Skeletal muscle satellite cell (primary cell): Measurements from ENCODE around the gene TMEM121.

Source experiments
- H3K27me3 ChIP-seq: 2 replicates; pipeline ENCODE4 v1.7.0; 2013; ENCODE audit warnings: low read length; ENCODE audit not compliant: control insufficient read depth, insufficient read depth
- H3K36me3 ChIP-seq: 2 replicates; pipeline ENCODE4 v1.7.0; 2013; ENCODE audit warnings: mild to moderate bottlenecking, control low read depth, low read length; ENCODE audit not compliant: insufficient read depth
- H3K4me1 ChIP-seq: 2 replicates; pipeline ENCODE4 v1.7.0; 2013; ENCODE audit warnings: low read length; ENCODE audit not compliant: control insufficient read depth, insufficient read depth
- H3K4me2 ChIP-seq: 2 replicates; pipeline ENCODE4 v1.7.0; 2013; ENCODE audit warnings: mild to moderate bottlenecking, low read length
- H3K4me3 ChIP-seq: 2 replicates; pipeline ENCODE4 v1.7.0; 2013; ENCODE audit warnings: low read length
- H3K9ac ChIP-seq: 2 replicates; pipeline ENCODE4 v1.7.0; 2013; ENCODE audit warnings: mild to moderate bottlenecking, low read depth, low read length, moderate library complexity
- H3K9me3 ChIP-seq: replicated peaks from 2 replicates; pipeline ENCODE4 v1.7.0; 2013; ENCODE audit warnings: mild to moderate bottlenecking, control low read depth, low read length

TMEM121 gene

GRCh38 chr14:105488781-105489541 is 37.4 kb upstream of the TMEM121 start:
- peaks cover 17% of the 10 kb centered on the region for H3K4me1 ChIP-seq
- H3K4me3 ChIP-seq = no peak overlapping the region
- no peak overlapping the region for H3K9ac ChIP-seq

GRCh38 chr14:105489542-105490266 is 36.7 kb upstream of the TMEM121 start:
- Histone ChIP-seq H3K36me3 (no peaks in the 10 kb centered on the region), H3K4me1 (peaks cover 12% of the 10 kb centered on the region), H3K9ac (peak overlapping the region; percentile 88), H3K9me3 (no peaks in the 10 kb centered on the region), H3K27me3 (no peaks in the 10 kb centered on the region), H3K4me3 (peak overlapping the region; percentile 76), H3K4me2 (peak overlapping the region; percentile 98)

More at GRCh38 chr14:105488781-105489541, 37.4 kb upstream of the TMEM121 start:
- H3K4me2 ChIP-seq = peak overlapping the region; percentile 98
- H3K27me3 ChIP-seq = no peaks in the 10 kb centered on the region
- no peaks in the 10 kb centered on the region for H3K36me3 ChIP-seq
- H3K9me3 ChIP-seq = no peaks in the 10 kb centered on the region

- peaks cover 12% of the 10 kb centered on the region for H3K4me1 ChIP-seq
- peak overlapping the region; percentile 98 for H3K4me2 ChIP-seq
- no peaks in the 10 kb centered on the region for H3K27me3 ChIP-seq
- H3K9me3 ChIP-seq = no peaks in the 10 kb centered on the region
- peak overlapping the region; percentile 76 for H3K4me3 ChIP-seq
- peak overlapping the region; percentile 88 for H3K9ac ChIP-seq
- no peaks in the 10 kb centered on the region for H3K36me3 ChIP-seq
Measured at GRCh38 chr14:105490267-105490571, 36.2 kb upstream of the TMEM121 start.

GRCh38 chr14:105490572-105491365 is 35.6 kb upstream of the TMEM121 start, which contains the start of gene TEDC1:
Gene TEDC1 (plus strand): TSS chr14:105491246. CDS start chr14:105491376, 130 bp downstream.
- H3K4me2 ChIP-seq = peak within 1 kb of the TSS; percentile 98
- no peaks in the 10 kb centered on the region for H3K9me3 ChIP-seq
- H3K4me1 ChIP-seq = peaks cover 12% of the 10 kb centered on the region
- H3K9ac ChIP-seq = peak within 1 kb of the TSS; percentile 89
- no peaks in the 10 kb centered on the region for H3K36me3 ChIP-seq
- no peaks in the 10 kb centered on the region for H3K27me3 ChIP-seq
- H3K4me3 ChIP-seq = peak within 1 kb of the TSS; percentile 81

- H3K9me3 ChIP-seq = no peaks in the 10 kb centered on the region
- no peaks in the 10 kb centered on the region for H3K36me3 ChIP-seq
- peaks cover 12% of the 10 kb centered on the region for H3K4me1 ChIP-seq
- peak overlapping the region; percentile 89 for H3K9ac ChIP-seq
- H3K4me3 ChIP-seq = peak overlapping the region; percentile 81
- H3K27me3 ChIP-seq = no peaks in the 10 kb centered on the region
- H3K4me2 ChIP-seq = peak overlapping the region; percentile 97
Measured at GRCh38 chr14:105491366-105491973, 34.9 kb upstream of the TMEM121 start.

- no peaks in the 10 kb centered on the region for H3K9me3 ChIP-seq
- H3K4me2 ChIP-seq = peak overlapping the region; percentile 97
- H3K4me3 ChIP-seq = peak overlapping the region; percentile 81
- H3K9ac ChIP-seq = no peak overlapping the region
- no peaks in the 10 kb centered on the region for H3K27me3 ChIP-seq
- peaks cover 12% of the 10 kb centered on the region for H3K4me1 ChIP-seq
- no peaks in the 10 kb centered on the region for H3K36me3 ChIP-seq
Measured at GRCh38 chr14:105492031-105492970, 34.1 kb upstream of the TMEM121 start.

- Histone ChIP-seq H3K27me3 (no peaks in the 10 kb centered on the region), H3K4me3 (no peak overlapping the region), H3K9ac (no peak overlapping the region), H3K9me3 (no peaks in the 10 kb centered on the region), H3K36me3 (no peaks in the 10 kb centered on the region), H3K4me1 (peaks cover 12% of the 10 kb centered on the region), H3K4me2 (no peak overlapping the region)
Measured at GRCh38 chr14:105492971-105493871, 33.2 kb upstream of the TMEM121 start.

GRCh38 chr14:105493921-105494605 is 32.3 kb upstream of the TMEM121 start:
- Histone ChIP-seq H3K36me3 (no peaks in the 10 kb centered on the region), H3K4me3 (no peak overlapping the region), H3K9me3 (no peaks in the 10 kb centered on the region), H3K27me3 (no peaks in the 10 kb centered on the region), H3K4me2 (no peak overlapping the region), H3K9ac (no peak overlapping the region), H3K4me1 (peaks cover 12% of the 10 kb centered on the region)

- Histone ChIP-seq H3K4me2 (no peak overlapping the region), H3K4me3 (no peak overlapping the region), H3K9me3 (no peaks in the 10 kb centered on the region), H3K27me3 (no peaks in the 10 kb centered on the region), H3K36me3 (no peaks in the 10 kb centered on the region), H3K9ac (no peak overlapping the region), H3K4me1 (peaks cover 7% of the 10 kb centered on the region)
Measured at GRCh38 chr14:105494606-105494929, 31.8 kb upstream of the TMEM121 start.
